Nephron (organoid): ENCODE measurements around the gene TEX48.

Source experiments
- H3K27ac Mint-ChIP-seq, 3 experiments: 2 replicates each; pipeline ENCODE4 v1.8.0; 2020; ENCODE audit warnings: mixed read lengths in 3 of 3, mild to moderate bottlenecking in 2 of 3, moderate library complexity in 1 of 3
- H3K27me3 Mint-ChIP-seq: 2 replicates; pipeline ENCODE4 v1.8.0; 2021; ENCODE audit warnings: low read depth, mild to moderate bottlenecking, moderate library complexity, mixed read lengths
- H3K36me3 Mint-ChIP-seq: 2 replicates; pipeline ENCODE4 v1.8.0; 2020; ENCODE audit warnings: low read depth, mixed read lengths
- H3K4me1 Mint-ChIP-seq: 2 replicates; pipeline ENCODE4 v1.8.0; 2020; ENCODE audit warnings: mixed read lengths
- H3K4me3 Mint-ChIP-seq, 3 experiments: 2 replicates each; pipeline ENCODE4 v1.8.0; 2020; ENCODE audit warnings: mild to moderate bottlenecking in 3 of 3, mixed read lengths in 3 of 3, moderate library complexity in 2 of 3
- H3K9me3 Mint-ChIP-seq: 2 replicates; pipeline ENCODE4 v1.8.0; 2020; ENCODE audit warnings: mixed read lengths
- TF ChIP-seq, protein P1 (sequence below), 3 experiments: fragments of 200-600 bp; sonication (generic); IDR thresholded peaks; one replicate each; pipeline ENCODE4 v1.5.0; 2021; ENCODE audit warnings: antibody characterized with exemption in 3 of 3; ENCODE audit not compliant: unreplicated experiment in 3 of 3

The TEX48 gene

DNA sequence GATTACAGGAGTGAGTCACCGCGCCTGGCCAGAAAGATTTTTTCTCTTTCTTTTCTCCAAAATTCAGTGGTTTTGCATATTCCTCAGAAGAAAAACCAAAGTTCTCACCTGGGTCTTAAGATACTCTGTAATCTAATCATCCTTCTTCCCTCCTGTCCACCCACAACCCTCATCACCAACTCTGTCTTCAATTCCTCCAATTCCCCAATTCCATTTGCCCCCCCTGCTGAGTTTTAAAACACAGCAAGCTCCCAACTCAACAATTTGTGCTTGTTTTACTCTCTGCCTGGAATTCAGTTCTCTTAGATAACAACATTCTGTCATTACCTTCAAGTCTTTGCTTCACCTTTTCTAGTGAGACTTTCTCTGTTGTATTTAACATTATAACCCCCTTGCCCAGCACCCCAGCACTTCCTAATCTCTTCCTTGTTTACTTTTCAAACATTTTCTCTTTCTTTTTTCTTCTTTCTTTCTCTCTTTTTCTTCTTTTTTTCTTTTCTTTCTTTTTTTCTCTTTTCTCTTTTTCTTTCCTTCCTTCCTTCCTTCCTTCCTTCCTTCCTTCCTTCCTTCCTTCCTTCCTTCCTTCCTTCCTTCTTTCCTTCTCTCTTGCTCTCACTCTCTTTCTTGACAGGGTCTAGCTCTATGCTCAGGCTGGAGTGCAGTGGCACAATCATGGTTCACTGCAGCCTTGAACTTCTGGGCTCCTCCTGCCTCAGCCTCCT, 7.8 kb downstream of the TEX48 start:
- Mint-ChIP-seq H3K27me3 (peaks cover 6% of the 10 kb centered on the region), H3K27ac (no peak overlapping the region), H3K9me3 (peaks cover 2% of the 10 kb centered on the region), H3K4me3 (no peak overlapping the region), H3K4me1 (peaks cover 17% of the 10 kb centered on the region), H3K36me3 (no peaks in the 10 kb centered on the region)
- TF ChIP-seq, protein P1, sequence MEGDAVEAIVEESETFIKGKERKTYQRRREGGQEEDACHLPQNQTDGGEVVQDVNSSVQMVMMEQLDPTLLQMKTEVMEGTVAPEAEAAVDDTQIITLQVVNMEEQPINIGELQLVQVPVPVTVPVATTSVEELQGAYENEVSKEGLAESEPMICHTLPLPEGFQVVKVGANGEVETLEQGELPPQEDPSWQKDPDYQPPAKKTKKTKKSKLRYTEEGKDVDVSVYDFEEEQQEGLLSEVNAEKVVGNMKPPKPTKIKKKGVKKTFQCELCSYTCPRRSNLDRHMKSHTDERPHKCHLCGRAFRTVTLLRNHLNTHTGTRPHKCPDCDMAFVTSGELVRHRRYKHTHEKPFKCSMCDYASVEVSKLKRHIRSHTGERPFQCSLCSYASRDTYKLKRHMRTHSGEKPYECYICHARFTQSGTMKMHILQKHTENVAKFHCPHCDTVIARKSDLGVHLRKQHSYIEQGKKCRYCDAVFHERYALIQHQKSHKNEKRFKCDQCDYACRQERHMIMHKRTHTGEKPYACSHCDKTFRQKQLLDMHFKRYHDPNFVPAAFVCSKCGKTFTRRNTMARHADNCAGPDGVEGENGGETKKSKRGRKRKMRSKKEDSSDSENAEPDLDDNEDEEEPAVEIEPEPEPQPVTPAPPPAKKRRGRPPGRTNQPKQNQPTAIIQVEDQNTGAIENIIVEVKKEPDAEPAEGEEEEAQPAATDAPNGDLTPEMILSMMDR (IDR thresholded peaks at IDR 0.05; ENCODE audit: unreplicated experiment in 3 of 3): no peak

DNA sequence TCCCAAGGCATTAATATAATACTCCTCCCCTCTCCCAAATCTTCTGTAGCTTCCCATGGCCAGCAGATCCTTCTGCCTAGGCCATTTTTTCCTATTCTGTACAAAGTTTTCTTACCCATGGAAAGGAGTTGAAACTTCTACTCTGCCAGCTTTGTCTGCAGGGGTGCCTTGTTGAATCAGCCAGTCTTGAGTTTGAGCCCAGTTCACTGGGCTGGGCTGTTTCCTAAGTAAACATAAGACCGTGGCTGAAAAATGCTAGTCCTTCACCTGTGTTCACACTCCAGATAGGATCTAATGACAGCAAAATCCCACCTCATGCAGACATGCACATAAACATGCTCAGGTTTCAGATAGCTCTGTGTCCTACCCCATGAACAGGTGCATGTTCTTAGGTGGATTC, 10.4 kb downstream of the TEX48 start:
- Mint-ChIP-seq H3K27me3 (peaks cover 9% of the 10 kb centered on the region), H3K27ac (no peak overlapping the region), H3K9me3 (peaks cover 2% of the 10 kb centered on the region), H3K36me3 (no peaks in the 10 kb centered on the region), H3K4me3 (no peak overlapping the region), H3K4me1 (no peaks in the 10 kb centered on the region)
- TF ChIP-seq, protein P1 (IDR thresholded peaks at IDR 0.05; ENCODE audit: unreplicated experiment in 3 of 3): no peak

DNA sequence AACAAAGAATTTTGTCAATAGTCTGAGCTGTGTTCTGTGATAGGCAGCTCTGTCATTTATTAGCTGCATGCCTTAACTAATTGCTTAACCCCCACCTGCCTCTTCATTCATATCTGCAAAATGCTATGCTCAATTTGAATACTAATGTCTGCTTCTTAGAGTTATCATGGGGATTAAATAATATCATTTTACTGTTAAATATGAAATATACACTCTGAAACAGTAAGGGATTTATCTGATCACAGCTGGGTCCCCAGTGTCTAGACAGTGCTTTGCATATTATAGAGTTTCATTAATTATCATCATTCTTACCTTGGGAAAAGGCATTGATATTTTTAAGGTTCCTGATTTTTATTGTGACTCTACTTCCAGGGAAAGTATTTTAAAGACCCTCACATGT, 12.0 kb downstream of the TEX48 start:
- H3K4me1 Mint-ChIP-seq: no peaks in the 10 kb centered on the region
- TF ChIP-seq, protein P1 (IDR thresholded peaks at IDR 0.05; ENCODE audit: unreplicated experiment in 3 of 3): no peak
- no peak overlapping the region for H3K4me3 Mint-ChIP-seq
- H3K36me3 Mint-ChIP-seq: no peaks in the 10 kb centered on the region
- no peak overlapping the region for H3K27ac Mint-ChIP-seq
- H3K27me3 Mint-ChIP-seq: peaks cover 11% of the 10 kb centered on the region
- peaks cover 2% of the 10 kb centered on the region for H3K9me3 Mint-ChIP-seq

DNA sequence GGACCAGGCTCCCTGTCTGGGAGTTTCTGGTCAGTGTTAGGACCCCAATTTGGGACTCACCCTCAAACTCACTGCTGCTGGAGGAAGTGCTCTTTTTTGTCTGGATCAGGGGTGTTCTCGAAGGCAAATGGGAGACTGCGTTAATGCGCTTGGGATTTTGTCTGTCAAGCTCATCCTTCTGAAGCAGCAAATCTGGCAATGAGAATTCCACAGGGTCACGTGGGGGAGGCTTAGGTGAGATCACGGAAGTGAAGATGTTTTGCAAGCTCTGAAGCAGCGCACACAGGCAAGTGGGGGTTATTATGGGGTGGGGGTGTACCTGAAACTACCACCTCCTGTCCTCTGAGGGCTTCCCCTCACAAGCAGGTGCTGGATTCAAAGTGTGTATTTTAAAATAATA, 13.8 kb downstream of the TEX48 start:
- Mint-ChIP-seq H3K27ac (no peak overlapping the region), H3K36me3 (no peaks in the 10 kb centered on the region), H3K4me3 (no peak overlapping the region), H3K27me3 (peaks cover 9% of the 10 kb centered on the region), H3K9me3 (no peaks in the 10 kb centered on the region), H3K4me1 (no peaks in the 10 kb centered on the region)
- TF ChIP-seq, protein P1 (IDR thresholded peaks at IDR 0.05; ENCODE audit: unreplicated experiment in 3 of 3): no peak

DNA sequence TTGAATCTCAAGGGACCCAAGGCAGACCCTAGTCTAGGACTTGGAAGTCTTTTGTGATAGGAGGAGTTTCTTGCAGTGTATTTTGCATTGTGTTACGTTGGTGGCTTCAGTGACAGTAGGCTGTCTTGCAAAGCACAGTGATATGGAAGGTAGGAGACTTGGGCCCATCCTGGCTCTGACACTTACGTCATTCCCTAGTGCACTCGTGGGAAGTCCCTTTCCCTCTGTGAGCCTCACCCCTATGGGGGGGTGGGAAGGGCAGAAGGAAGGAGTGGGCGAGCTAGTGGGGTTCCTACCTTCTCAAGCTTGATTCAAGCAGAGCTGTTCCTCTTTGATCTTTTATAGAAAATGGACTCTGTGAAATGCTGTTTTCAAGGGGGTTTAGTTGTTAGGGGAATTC, 15.1 kb downstream of the TEX48 start:
- peaks cover 17% of the 10 kb centered on the region for H3K27me3 Mint-ChIP-seq
- H3K4me3 Mint-ChIP-seq: no peak overlapping the region
- H3K4me1 Mint-ChIP-seq: no peaks in the 10 kb centered on the region
- no peak overlapping the region for H3K27ac Mint-ChIP-seq
- H3K36me3 Mint-ChIP-seq: no peaks in the 10 kb centered on the region
- H3K9me3 Mint-ChIP-seq: no peaks in the 10 kb centered on the region
- TF ChIP-seq, protein P1 (IDR thresholded peaks at IDR 0.05; ENCODE audit: unreplicated experiment in 3 of 3): no peak

DNA sequence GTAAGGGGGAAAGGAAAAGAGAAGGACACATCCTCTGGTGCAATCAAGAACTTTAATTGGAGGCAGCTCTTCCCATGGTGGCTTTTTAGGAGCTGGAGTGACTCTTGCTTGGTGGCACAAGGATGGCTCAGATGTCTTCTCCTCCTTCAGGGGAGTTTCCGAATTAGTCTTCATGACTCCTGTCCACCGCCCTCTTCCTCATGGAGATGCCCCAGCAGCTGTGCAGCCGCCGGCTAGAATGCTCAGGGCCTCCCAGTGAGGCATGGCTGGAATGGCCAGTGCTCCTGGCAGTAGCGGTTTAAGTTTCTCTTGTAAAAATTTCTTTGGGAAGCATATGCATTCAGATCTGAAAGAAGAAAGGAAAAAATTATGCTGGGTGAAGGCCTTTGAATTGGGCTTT, 15.6 kb downstream of the TEX48 start:
- no peaks in the 10 kb centered on the region for H3K4me1 Mint-ChIP-seq
- no peaks in the 10 kb centered on the region for H3K9me3 Mint-ChIP-seq
- H3K36me3 Mint-ChIP-seq: no peaks in the 10 kb centered on the region
- H3K27me3 Mint-ChIP-seq: peaks cover 17% of the 10 kb centered on the region
- no peak overlapping the region for H3K4me3 Mint-ChIP-seq
- H3K27ac Mint-ChIP-seq: no peak overlapping the region
- TF ChIP-seq, protein P1 (IDR thresholded peaks at IDR 0.05; ENCODE audit: unreplicated experiment in 3 of 3): no peak
